Calu3 (cell line): ENCODE data around the gene SYNE2. TPM values are rescaled to one million over a fixed set of nuclear protein-coding genes. Genes with fewer than 3 reads are reported as not detected.
"Not testable (repeated sequence)": the region's sequence is repeated elsewhere in the genome, so short reads cannot be mapped to it uniquely, and the experiment has no call there.

Source experiments
- BruUV-seq: library from RNA; stranded (reverse); fragments of 400-500 nt; replicated peaks from 2 replicates; lab custom pipeline; 2021; lab: Mats Ljungman, UMichigan
- CTCF ChIA-PET: fragments of 300-600 bp; sonication (Branson Sonifier 250); formaldehyde crosslinking; loops from one replicate; lab custom pipeline; 2022; ENCODE audit warnings: antibody characterized with exemption; lab: Charles Lee
- DNase-seq: peaks from one replicate; pipeline ENCODE4 v3.0.0; 2022
- H3K27ac Mint-ChIP-seq: one replicate; pipeline ENCODE4 v1.8.0; 2022; ENCODE audit warnings: mixed read lengths; ENCODE audit not compliant: unreplicated experiment
- H3K27me3 Mint-ChIP-seq: one replicate; pipeline ENCODE4 v1.8.0; 2022; ENCODE audit warnings: mixed read lengths; ENCODE audit not compliant: unreplicated experiment
- H3K36me3 Mint-ChIP-seq: one replicate; pipeline ENCODE4 v1.8.0; 2022; ENCODE audit warnings: mild to moderate bottlenecking, moderate library complexity, mixed read lengths; ENCODE audit not compliant: insufficient read depth, unreplicated experiment
- H3K4me1 Mint-ChIP-seq: one replicate; pipeline ENCODE4 v1.8.0; 2022; ENCODE audit warnings: mild to moderate bottlenecking, low read depth, mixed read lengths; ENCODE audit not compliant: unreplicated experiment
- H3K4me3 Mint-ChIP-seq: one replicate; pipeline ENCODE4 v1.8.0; 2022; ENCODE audit warnings: mild to moderate bottlenecking, low read depth, moderate library complexity, mixed read lengths; ENCODE audit not compliant: unreplicated experiment
- H3K9me3 Mint-ChIP-seq: one replicate; pipeline ENCODE4 v1.8.0; 2022; ENCODE audit warnings: low read depth, mixed read lengths; ENCODE audit not compliant: unreplicated experiment
- intact Hi-C: fragments of 100-400 bp; cut with micrococcal nuclease; formaldehyde crosslinking; loops from one replicate; pipeline ENCODE4 v1.10.0; 2022; ENCODE audit not compliant: unreplicated experiment
- total RNA-seq: library from RNA; stranded (reverse); gene quantifications from 2 replicates; pipeline ENCODE4 v1.2.3, GENCODE V29; 2022
- TF ChIP-seq, protein P1 (sequence below): fragments of 200-600 bp; IDR thresholded peaks from one replicate; pipeline ENCODE4 v1.8.0; 2022; ENCODE audit warnings: antibody characterized with exemption; ENCODE audit not compliant: unreplicated experiment

SYNE2 gene
- total RNA-seq, 1 experiment from 2014 or later = 171 TPM

GRCh38 chr14:64040044-64040443 is 187.2 kb downstream of the SYNE2 start:
- Mint-ChIP-seq H3K27me3 (no peaks in the 10 kb centered on the region), H3K27ac (no peak overlapping the region), H3K4me3 (no peak overlapping the region), H3K36me3 (peaks cover 38% of the 10 kb centered on the region), H3K4me1 (no peaks in the 10 kb centered on the region), H3K9me3 (peaks cover 5% of the 10 kb centered on the region)
- CTCF ChIA-PET = no interaction called here
- BruUV-seq = no TSS peak
- DNase-seq = no peak
- TF ChIP-seq, protein P1, sequence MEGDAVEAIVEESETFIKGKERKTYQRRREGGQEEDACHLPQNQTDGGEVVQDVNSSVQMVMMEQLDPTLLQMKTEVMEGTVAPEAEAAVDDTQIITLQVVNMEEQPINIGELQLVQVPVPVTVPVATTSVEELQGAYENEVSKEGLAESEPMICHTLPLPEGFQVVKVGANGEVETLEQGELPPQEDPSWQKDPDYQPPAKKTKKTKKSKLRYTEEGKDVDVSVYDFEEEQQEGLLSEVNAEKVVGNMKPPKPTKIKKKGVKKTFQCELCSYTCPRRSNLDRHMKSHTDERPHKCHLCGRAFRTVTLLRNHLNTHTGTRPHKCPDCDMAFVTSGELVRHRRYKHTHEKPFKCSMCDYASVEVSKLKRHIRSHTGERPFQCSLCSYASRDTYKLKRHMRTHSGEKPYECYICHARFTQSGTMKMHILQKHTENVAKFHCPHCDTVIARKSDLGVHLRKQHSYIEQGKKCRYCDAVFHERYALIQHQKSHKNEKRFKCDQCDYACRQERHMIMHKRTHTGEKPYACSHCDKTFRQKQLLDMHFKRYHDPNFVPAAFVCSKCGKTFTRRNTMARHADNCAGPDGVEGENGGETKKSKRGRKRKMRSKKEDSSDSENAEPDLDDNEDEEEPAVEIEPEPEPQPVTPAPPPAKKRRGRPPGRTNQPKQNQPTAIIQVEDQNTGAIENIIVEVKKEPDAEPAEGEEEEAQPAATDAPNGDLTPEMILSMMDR = no peak
- intact Hi-C loops = no loop called here

DNA sequence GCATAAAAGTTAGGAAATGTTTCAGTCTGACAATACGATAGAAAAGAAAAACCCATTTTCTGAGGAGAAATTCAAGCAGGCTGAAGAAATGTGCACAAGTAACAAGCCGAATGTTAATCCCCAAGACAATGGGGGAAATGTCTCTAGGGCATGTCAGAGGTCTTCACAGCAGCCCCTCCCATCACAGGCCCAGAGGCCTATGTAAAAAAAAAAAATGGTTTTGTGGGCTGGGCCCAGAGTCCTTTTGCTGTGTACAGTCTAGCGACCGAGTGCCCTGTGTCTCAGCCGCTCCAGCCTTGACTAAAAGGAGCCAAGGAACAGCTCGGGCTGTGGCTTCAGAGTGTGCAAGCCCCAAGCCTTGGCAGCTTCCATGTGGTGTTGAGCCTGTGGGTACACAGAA is 190.5 kb downstream of the SYNE2 start:
- H3K4me3 Mint-ChIP-seq, DNase-seq, CTCF ChIA-PET, intact Hi-C loops, H3K4me1 Mint-ChIP-seq, H3K27ac Mint-ChIP-seq, BruUV-seq, H3K9me3 Mint-ChIP-seq, H3K27me3 Mint-ChIP-seq: not testable (repeated sequence)
- peaks cover 28% of the 10 kb centered on the region for H3K36me3 Mint-ChIP-seq

DNA sequence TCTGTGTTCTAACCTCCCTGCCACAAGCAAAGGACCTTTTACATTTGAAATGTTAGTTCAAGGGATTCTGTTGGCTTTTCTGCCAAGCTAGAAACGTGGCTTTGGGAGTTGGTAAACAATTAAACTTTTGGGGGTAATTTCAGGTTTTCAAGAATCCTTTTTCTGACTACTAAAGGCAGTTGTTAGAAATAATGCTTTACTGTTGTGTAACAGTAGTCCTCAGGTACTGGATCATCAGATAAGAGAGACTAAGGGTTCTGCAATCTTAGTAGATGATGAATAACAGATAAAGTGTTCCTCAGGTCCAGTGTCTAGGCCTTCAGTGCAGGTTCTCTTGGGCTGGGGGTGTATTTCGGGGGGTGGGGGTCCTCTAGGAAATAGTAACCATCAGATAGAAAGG is 192.3 kb downstream of the SYNE2 start:
- no TSS peak for BruUV-seq
- TF ChIP-seq, protein P1 = no peak
- Mint-ChIP-seq H3K27ac (no peak overlapping the region), H3K36me3 (peaks cover 27% of the 10 kb centered on the region), H3K9me3 (peaks cover 5% of the 10 kb centered on the region), H3K4me1 (no peaks in the 10 kb centered on the region), H3K27me3 (no peaks in the 10 kb centered on the region), H3K4me3 (no peak overlapping the region)
- no peak for DNase-seq
- intact Hi-C loops = no loop called here
- CTCF ChIA-PET = no interaction called here

DNA sequence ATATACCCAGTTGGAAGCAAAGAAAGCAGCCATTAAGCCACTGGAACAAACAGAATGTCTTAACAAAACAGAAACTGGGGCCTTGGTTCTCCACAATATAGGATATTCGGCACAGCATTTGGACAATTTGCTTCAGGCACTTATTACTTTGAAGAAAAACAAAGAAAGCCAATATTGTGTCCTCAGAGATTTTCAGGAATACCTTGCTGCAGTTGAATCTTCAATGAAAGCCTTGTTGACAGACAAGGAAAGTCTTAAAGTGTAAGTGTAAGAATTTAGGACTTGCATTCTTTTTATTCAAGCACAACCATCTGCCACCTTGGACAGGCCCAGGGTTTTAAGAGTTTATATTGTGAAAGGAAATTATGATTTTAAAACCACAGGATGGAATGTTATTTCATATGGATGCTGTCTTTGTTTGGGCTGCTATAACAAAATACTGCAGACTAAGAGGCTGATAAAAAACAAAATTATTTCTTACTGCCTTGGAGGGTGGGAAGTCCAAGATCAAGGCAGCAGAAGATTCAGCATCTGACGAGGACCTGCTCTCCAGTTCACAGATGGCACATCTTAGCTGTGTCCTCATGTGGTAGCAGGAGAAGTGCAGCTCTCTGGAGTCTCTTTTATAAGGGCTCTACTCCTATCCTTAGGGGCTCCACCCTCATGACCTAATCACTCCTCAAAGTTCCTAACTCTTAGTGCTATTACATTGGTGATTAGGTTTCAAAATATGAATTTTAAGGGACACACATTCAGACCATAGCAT is 197.0 kb downstream of the SYNE2 start:
- intact Hi-C loops = no loop called here
- Mint-ChIP-seq H3K4me1 (no peaks in the 10 kb centered on the region), H3K4me3 (no peak overlapping the region), H3K9me3 (no peaks in the 10 kb centered on the region), H3K27me3 (no peaks in the 10 kb centered on the region), H3K27ac (no peak overlapping the region), H3K36me3 (peaks cover 26% of the 10 kb centered on the region)
- DNase-seq = no peak
- CTCF ChIA-PET = no interaction called here
- BruUV-seq = no TSS peak
- TF ChIP-seq, protein P1 = no peak
